Natural killer cell (primary cell): ENCODE measurements around the gene HLA-DPA1. TPM values are rescaled to one million over a fixed set of nuclear protein-coding genes. Genes with fewer than 3 reads are reported as not detected.

Experiments
- ATAC-seq, 3 donors: fragments of 150-1000 bp in 2 of 3; fragments of 200-7000 bp in 1 of 3; cut with Tn5 transposase; 1 replicate in 1 of 3; 2 replicates in 2 of 3; pipeline ENCODE4 v1.10.0; 2021; ENCODE audit warnings: mild to moderate bottlenecking in 2 of 3, moderate library complexity in 2 of 3
- DNase-seq, 2 donors: peaks; one replicate each; pipeline versions ENCODE4 v3.0.0 to v3.0.0-alpha.2; 2013 to 2021; ENCODE audit warnings: mixed read lengths in 1 of 2
- H3K27ac ChIP-seq: one replicate; pipeline ENCODE4 v1.5.1; 2013; ENCODE audit warnings: mild to moderate bottlenecking, low read length
- H3K27me3 ChIP-seq: one replicate; pipeline ENCODE4 v1.6.1; 2013; ENCODE audit warnings: low read length; ENCODE audit not compliant: control insufficient read depth, insufficient read depth
- H3K36me3 ChIP-seq: one replicate; pipeline ENCODE4 v1.6.1; 2013; ENCODE audit warnings: low read length; ENCODE audit not compliant: control insufficient read depth, insufficient read depth
- H3K4me1 ChIP-seq: one replicate; pipeline ENCODE4 v1.6.1; 2013; ENCODE audit warnings: low read length; ENCODE audit not compliant: control insufficient read depth, insufficient read depth
- H3K4me3 ChIP-seq: one replicate; pipeline ENCODE4 v1.5.1; 2013; ENCODE audit warnings: low read length
- H3K9me3 ChIP-seq: one replicate; pipeline ENCODE4 v1.6.1; 2013; ENCODE audit warnings: low read length; ENCODE audit not compliant: control insufficient read depth, insufficient read depth
- H3K27ac Mint-ChIP-seq, 2 donors: one replicate each; pipeline ENCODE4 v1.8.0; 2022; ENCODE audit warnings: mild to moderate bottlenecking in 2 of 2, mixed read lengths in 2 of 2, moderate library complexity in 1 of 2
- H3K27me3 Mint-ChIP-seq, 2 donors: one replicate each; pipeline ENCODE4 v1.8.0; 2022; ENCODE audit warnings: low read depth in 2 of 2, mixed read lengths in 2 of 2
- H3K36me3 Mint-ChIP-seq: one replicate; pipeline ENCODE4 v1.8.0; 2022; ENCODE audit warnings: mixed read lengths
- H3K4me1 Mint-ChIP-seq, 2 donors: one replicate each; pipeline ENCODE4 v1.8.0; 2022; ENCODE audit warnings: mixed read lengths in 2 of 2
- H3K4me3 Mint-ChIP-seq: one replicate; pipeline ENCODE4 v1.8.0; 2022; ENCODE audit warnings: mild to moderate bottlenecking, moderate library complexity, mixed read lengths
- H3K9me3 Mint-ChIP-seq, 2 donors: one replicate each; pipeline ENCODE4 v1.8.0; 2022; ENCODE audit warnings: mixed read lengths in 2 of 2
- WGBS: methylation state at CpG from one replicate; pipeline ENCODE4 v1.1.7; 2013; ENCODE audit warnings: missing lambda C conversion rate; ENCODE audit not compliant: insufficient coverage; 5-methylcytosine and 5-hydroxymethylcytosine counted together
- intact Hi-C: fragments of 100-400 bp; cut with micrococcal nuclease; formaldehyde crosslinking; loops from one replicate; pipeline ENCODE4 v1.14.2; 2022
- total RNA-seq, 4 donors: library from RNA; stranded (reverse); fragments of 120-200 nt in 1 of 4; gene quantifications; one replicate each; pipeline versions ENCODE4 v1.2.3 to v1.2.4, GENCODE V29; 2013 to 2022
- TF ChIP-seq, protein P1 (sequence below): fragments of 200-600 bp; IDR thresholded peaks from one replicate; pipeline ENCODE4 v1.8.0; 2022; ENCODE audit warnings: antibody characterized with exemption

HLA-DPA1 gene
- total RNA-seq, 3 donors from 2014 or later (not counting 1 experiment from before 2014, with no cell fraction given) = 43.1 to 135 (median 73.5) TPM

DNA sequence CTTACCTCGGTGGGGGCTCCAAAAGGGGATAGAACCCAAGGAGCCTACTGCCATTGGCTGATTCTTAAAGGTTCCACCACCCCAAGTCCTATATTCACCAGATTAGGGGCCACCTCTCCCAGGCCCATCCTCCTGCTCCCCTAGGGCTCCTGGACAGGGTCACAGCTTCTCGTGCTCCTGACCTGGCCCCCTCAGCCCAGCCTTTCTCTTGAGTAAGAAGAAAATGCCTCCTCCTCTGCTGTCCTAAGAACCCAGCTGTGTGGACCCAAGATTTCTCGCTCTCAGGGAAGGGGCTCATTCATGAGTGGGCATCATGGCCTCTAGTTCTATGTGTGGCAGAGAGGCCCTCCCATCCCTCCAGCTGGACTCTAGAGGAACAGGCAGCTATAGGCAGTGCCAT lies 18.9 kb upstream of the HLA-DPA1 start:
- no peaks in the 10 kb centered on the region for H3K4me1 Mint-ChIP-seq
- Histone ChIP-seq H3K9me3 (no peaks in the 10 kb centered on the region), H3K36me3 (peaks cover 4% of the 10 kb centered on the region), H3K4me1 (no peaks in the 10 kb centered on the region), H3K4me3 (no peak overlapping the region), H3K27me3 (peaks cover under 1% of the 10 kb centered on the region), H3K27ac (no peak overlapping the region)
- TF ChIP-seq, protein P1, sequence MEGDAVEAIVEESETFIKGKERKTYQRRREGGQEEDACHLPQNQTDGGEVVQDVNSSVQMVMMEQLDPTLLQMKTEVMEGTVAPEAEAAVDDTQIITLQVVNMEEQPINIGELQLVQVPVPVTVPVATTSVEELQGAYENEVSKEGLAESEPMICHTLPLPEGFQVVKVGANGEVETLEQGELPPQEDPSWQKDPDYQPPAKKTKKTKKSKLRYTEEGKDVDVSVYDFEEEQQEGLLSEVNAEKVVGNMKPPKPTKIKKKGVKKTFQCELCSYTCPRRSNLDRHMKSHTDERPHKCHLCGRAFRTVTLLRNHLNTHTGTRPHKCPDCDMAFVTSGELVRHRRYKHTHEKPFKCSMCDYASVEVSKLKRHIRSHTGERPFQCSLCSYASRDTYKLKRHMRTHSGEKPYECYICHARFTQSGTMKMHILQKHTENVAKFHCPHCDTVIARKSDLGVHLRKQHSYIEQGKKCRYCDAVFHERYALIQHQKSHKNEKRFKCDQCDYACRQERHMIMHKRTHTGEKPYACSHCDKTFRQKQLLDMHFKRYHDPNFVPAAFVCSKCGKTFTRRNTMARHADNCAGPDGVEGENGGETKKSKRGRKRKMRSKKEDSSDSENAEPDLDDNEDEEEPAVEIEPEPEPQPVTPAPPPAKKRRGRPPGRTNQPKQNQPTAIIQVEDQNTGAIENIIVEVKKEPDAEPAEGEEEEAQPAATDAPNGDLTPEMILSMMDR = no peak
- no peaks in the 10 kb centered on the region for H3K9me3 Mint-ChIP-seq
- no peak for DNase-seq
- H3K36me3 Mint-ChIP-seq = peaks cover under 1% of the 10 kb centered on the region
- H3K27ac Mint-ChIP-seq = no peak overlapping the region
- 94% methylated on average over 3 of the region's 3 CpGs for WGBS
- no peak overlapping the region for H3K4me3 Mint-ChIP-seq
- intact Hi-C loops = no loop called here
- ATAC-seq = no peak
- peaks cover 14 to 25% of the 10 kb centered on the region in 2 donors for H3K27me3 Mint-ChIP-seq

DNA sequence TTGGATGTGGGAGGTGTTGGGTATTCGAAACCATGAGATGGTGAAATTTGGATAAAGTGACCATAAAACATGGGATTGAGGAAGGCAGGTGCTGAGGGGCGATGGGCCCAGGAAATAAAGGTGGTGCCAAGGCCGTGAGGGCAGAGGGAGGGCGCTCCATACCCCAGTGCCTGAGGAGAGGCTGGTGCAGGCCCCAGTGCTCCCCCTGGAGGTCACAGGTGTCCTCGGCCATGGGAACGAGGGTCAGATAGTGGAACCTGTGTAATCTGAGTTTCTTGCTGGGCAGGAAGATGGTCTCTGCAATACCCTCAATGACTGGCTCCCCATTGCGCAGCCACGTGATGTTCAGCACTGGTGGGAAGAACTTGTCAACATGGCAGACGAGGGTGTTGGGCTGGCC lies 18.5 kb upstream of the HLA-DPA1 start:
- Histone ChIP-seq H3K9me3 (no peaks in the 10 kb centered on the region), H3K27me3 (no peaks in the 10 kb centered on the region), H3K4me1 (no peaks in the 10 kb centered on the region), H3K27ac (no peak overlapping the region), H3K4me3 (no peak overlapping the region), H3K36me3 (peaks cover 7% of the 10 kb centered on the region)
- 38% methylated on average over 9 of the region's 9 CpGs for WGBS
- peaks cover 12 to 22% of the 10 kb centered on the region in 2 donors for H3K27me3 Mint-ChIP-seq
- no peak overlapping the region for H3K4me3 Mint-ChIP-seq
- TF ChIP-seq, protein P1 = peak; percentile 38
- H3K9me3 Mint-ChIP-seq = no peaks in the 10 kb centered on the region
- peak; percentile 70 to 77 (median 73) for ATAC-seq
- no peaks in the 10 kb centered on the region for H3K4me1 Mint-ChIP-seq
- intact Hi-C loops = no loop called here
- H3K36me3 Mint-ChIP-seq = no peaks in the 10 kb centered on the region
- peak; percentile 31 to 79 for DNase-seq
- no peak overlapping the region for H3K27ac Mint-ChIP-seq

DNA sequence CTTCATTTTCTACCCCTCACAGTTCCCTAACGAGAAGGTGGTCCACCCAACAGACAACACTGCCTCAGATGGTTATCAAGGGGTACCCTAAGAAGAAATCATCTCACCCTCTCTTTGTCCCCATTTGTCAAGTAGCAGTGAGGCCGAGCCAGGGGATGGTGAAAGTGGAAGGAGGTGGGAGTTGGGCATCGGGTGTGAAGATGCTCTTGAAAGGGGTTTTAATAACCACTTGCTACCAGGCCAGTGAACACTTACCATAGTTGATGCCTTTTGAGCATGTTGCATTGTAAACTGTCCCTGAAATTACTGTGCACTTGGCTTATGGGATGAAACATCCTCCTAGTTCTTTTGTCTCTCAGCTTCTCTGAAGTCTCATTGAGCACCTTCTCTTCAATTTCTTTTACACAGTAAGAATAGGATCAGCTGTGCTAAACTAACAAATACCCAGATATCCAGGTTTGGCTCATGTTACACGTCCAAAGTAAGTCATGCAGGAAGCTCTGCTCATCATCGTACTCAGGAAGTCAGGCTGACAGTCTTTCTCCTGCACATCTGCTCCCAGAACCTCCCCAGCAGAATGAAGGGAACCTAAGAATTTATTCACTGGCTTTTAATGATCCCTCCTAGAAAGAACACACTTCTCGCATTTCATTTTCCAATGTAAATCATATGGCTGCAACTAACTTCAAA lies 15.6 kb upstream of the HLA-DPA1 start:
- WGBS = 74% methylated on average over 5 of the region's 6 CpGs
- Histone ChIP-seq H3K27me3 (no peaks in the 10 kb centered on the region), H3K4me1 (no peaks in the 10 kb centered on the region), H3K9me3 (no peaks in the 10 kb centered on the region), H3K4me3 (no peak overlapping the region), H3K36me3 (peaks cover 34% of the 10 kb centered on the region), H3K27ac (no peak overlapping the region)
- ATAC-seq (no peak), DNase-seq (no peak)
- intact Hi-C loops = no loop called here
- H3K36me3 Mint-ChIP-seq = no peaks in the 10 kb centered on the region
- TF ChIP-seq, protein P1 = no peak
- no peak overlapping the region for H3K27ac Mint-ChIP-seq
- H3K4me3 Mint-ChIP-seq = no peak overlapping the region
- H3K9me3 Mint-ChIP-seq = no peaks in the 10 kb centered on the region
- no peaks in the 10 kb centered on the region for H3K4me1 Mint-ChIP-seq
- H3K27me3 Mint-ChIP-seq = peaks cover under 1 to 8% of the 10 kb centered on the region in 2 donors
